AG08395 (cell line): ENCODE results near the gene COL24A1.
"Not testable (repeated sequence)": the region's sequence is repeated elsewhere in the genome, so short reads cannot be mapped to it uniquely, and the experiment has no call there.

Experiments
- DNase-seq: peaks from one replicate; pipeline ENCODE4 v3.0.0; 2012; ENCODE audit warnings: mixed read lengths, low spot score

Gene COL24A1

DNA sequence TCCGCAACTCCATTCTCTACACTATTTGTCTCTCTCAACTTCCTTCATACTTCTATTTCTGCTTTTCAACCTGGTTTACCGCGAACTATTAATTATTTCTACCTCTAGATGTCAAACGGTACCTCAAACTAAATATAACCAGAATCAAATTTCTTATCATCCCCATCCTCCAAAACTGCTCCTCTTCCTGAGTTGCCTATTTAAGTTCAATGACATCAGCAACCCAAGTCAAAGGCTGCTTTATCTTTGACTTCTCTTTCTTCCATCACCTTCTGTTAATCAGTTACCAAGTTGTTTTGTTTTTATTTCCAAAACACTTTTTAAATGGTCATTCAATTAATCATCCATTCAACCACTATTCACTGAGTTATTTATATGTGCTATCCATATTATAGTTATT, 171.9 kb downstream of the COL24A1 start:
- DNase-seq = no peak

DNA sequence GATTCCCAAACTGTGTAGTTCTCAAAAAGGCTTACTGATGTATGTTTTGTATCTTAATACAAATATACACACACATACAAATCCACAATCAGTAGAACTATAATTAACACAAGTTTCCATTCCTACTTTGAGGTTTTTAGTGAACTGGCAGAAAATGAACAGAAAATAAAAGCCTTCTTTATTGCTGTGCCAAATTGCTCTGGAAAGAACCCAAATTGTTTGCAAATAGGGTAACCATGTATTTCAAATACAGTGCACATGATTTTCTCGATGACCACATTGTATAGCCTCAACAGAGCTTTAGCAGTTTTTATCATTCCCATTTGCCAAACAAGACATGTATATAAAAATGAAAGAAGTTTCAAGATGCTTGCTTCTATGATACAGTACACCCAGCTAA, 173.3 kb downstream of the COL24A1 start:
- no peak for DNase-seq

DNA sequence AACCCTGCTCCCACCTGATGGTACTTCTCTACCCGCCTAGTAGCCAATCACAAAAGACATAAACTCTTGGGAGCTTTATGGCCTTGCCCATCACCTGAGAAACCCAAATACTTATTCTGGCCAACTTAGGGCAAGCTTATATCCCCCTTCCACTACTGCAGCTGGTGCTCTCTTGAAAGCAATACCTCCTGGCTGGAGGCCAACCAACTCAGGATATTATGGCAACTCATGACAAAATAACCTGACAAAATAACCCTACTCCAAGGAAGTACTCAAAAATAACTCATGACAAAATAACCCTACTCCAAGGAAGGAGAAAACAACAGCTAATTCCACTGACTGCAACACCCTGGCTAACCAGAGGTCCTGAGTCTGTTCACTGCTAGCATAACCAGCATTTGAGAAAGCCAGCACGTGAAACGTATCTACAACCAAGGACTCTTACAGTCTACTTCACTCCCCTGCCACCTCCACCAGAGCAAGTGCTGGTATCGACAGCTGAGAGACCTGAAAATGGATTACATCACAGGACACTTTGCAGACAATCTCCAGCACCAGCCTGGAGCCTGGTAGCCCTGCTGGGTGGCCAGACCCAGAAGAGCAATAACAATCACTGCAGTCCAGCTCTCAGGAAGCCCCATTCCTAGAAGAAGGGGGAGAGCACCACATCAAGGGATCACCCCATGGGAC, 179.9 kb downstream of the COL24A1 start:
- no peak for DNase-seq

DNA sequence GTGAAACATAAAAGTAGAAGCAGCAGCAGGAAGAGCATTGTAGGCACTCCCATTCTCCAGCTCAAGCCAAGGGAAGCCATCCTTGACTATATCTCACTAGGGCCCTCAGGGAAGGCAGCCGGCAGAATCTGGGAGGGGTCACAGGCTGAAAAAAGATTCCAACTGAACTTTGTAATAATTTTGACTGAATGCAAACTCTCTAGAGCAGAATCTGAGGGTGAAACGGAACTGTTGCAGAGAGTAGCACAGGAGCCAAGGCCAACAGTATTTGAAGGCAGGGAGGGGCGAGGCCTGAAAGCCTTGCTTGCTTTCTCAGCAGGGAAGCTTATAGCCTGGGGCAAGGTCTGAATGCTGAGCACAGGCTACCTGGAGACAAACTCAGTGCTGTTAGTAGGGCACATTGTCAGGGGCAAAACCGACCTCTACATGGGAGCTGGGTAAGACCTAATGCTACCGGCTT, 180.6 kb downstream of the COL24A1 start:
- no peak for DNase-seq

DNA sequence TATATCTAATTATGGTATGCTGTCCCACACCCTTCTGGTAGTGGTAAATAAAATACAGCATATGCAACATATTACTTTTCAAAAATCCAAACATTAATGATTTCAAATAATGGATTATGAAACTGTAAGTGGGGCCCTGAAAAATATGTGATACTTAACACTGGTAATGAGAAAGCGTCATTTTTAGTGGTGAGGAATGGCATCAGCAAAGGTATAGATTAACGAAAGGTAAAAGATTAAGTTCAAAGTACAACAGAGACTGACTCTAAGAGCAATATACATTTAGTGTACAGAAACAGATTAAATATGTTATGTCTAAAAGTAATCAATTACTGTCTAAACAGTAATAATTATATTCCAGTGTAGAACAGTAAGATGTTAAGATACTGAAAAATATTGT, 194.1 kb downstream of the COL24A1 start:
- no peak for DNase-seq

DNA sequence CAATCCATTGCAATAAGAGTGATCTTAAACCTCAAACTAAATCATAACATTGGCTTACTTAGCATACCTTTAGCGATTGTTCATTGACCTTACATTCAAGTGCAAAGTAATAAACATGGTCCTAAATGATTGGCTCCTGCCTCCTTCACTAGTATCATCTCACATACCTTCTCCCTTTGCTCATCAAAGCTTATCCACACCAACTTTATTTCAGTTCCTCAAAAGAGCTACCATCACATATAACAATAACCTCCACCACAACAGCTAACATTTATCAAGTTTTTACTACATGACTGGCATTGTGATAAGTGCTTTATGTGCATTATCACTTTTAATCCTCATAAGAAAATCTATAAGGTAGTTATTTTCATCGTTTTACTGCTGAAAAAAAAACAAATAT, 198.8 kb downstream of the COL24A1 start:
- DNase-seq = no peak

DNA sequence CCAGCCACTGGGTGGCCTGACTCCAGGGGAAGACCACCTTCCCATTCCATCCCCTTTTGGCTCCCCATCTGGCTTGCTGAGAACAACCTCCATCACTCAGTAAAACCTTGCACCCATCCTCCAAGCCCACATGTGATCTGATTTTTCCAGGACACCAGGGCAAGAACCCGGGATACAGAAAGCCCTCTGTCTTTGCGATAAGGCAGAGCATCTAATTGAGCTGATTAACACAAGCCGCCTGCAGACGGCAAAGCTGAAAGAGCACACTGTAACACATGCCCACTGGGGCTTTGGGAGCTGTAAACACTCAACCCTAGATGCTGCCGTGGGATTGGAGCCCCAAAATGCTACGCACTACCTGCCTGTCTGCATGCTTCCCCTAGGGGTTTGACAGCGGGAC, 201.4 kb downstream of the COL24A1 start:
- DNase-seq = not testable (repeated sequence)

DNA sequence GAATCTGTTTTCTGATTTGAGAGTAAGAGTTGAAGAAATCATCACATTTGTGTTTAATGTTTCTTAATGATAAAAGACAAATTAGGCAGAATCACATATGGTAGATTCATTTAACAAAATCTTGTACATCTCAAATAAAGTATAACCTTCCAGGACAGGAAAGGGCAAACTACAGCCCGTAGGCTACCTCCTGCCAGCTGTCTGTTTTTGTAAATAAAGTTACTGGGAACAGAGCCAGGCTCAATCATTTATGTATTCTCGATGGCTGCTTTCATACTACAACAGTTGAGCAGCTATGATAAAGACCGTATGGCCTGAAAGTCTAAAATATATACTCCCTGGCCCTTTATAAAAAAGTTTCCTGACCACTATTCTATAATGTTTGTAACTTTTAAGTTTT, 204.1 kb downstream of the COL24A1 start:
- no peak for DNase-seq

DNA sequence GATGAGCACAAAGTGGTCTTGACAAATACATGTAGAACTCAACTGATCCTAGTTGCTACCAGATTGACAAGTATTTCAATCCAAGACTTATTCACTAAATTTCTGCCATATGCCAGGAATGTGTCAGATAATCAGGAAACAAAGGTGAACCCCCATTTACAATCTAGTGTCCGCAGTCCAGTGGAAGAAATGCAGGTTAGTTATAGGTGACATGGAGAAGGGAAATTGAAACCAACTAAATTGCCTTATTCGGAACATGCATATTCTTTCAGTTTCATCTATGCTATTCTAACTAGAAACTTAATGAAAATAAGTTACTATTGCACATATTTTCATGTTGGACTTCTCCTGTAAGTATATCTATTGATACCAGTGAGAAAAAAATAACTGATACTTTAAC, 209.4 kb downstream of the COL24A1 start:
- DNase-seq = no peak

DNA sequence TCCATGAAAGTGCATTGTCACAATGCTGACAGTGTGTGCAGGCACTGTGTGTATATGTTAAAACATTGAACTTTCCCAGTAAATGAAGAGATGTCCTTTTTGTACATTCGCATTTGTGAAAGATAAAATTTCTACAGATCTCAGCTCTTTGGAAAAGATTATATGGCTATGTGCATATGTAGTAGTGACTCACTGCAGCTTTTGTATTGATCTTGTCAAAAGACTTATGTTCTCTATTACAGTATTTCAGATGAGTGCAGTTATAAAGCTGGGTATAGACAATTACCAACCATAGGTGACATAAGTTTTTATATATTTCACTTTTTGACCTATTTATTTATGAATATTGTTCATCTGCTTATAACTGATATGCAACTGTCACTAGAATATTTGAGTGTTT, 212.6 kb downstream of the COL24A1 start:
- no peak for DNase-seq

DNA sequence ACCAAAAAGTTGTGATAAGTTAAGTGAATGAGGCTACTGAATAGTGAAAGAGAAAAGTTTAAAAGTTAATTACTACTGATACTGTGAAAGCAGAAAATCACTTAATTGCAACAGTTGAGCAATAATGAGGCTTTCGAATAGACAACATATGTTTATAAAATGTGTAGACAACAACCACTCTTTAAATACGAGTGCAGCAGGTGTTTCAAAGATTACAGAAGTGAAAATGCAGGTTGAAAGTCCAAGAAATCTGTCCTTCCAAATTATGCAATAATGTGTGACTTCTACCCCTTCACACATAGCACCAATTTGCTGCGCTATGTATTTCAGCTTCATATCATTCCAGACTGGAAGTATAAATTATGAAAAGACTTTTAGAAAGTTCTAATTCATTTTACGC, 213.0 kb downstream of the COL24A1 start:
- no peak for DNase-seq

DNA sequence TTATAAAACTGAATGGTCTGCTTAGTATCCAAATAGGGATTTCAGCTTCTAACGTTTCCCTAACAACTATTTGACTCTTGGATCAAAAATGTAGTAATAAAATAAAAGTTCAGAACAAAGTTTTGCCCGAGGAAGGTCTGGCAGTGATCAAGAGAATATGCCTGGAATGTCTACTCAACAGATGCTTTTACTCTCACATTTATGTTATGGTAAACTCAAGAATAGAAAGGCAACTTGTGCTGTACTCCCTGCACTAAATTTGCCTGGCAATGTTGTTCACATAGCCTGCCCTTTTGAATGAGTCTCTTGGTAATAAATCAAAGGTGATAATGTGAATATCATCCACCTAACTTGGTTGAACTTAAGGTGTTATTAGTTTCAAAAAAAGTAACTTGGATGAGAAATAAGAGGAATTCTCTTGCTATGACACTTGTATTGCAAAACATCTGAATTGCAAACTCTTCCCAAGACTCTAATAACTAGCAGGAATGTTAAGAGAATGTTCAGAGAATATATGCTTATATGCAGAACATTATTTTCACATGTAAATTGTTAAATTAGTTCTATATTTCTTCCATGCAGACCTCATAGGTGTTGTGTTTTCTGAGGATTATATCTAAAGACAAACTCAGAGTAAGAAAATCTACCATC, 215.8 kb downstream of the COL24A1 start:
- peak; percentile 25 for DNase-seq

DNA sequence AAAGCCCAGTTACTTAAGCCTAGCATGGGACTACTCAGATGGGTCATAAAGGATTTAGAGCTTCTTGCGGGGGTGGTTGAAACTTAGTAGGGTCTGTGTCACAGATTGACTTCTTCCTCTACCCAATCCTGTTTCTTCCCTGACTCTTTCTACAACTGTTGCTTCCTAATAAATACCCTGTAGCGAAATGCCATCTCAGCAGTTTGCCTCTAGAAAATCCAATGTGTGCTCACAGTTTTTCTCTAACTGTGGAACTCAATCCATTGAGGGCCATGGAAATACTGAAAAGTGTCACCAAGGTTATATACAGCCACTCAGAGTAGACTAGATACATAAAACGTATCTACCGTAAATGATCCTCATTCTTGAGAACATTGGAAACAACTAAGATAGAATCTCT, 217.7 kb downstream of the COL24A1 start:
- DNase-seq = no peak

DNA sequence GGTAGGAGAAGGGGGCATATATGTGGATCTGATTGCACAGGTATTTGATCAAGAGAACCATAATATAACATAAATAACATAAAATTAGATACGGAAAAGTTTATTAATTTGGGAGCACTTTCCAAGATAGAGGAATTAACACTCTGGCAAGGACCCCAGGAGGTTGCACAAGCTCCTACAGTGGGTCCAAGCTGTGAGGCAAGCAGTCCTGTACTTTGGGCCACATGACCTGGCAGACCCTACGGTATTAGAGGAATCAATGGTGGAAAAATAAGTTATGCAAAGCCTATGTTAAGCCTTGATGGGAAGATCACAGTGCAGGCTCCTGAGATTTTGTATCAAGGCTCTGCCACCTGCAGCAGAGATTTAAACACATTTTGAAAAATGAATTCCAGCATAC, 220.1 kb downstream of the COL24A1 start:
- DNase-seq = no peak

DNA sequence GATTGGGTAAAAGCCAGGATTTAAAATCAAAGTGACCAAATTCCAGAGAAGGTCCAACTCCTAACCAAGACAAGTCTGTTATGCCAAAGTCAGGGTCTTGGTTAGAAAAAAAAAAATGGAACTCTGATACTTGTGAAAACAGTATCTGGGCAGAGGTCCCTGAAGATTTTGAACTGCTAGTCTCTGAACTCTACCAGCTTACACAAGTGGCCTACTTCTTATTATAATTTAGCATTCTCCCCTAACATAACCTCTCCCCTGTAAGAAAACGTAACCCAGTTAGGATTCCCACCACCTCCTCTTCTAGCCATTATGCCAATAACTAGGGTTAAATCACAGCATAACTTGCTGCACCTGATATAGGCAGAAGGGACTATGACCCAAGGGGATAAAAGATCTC, 220.5 kb downstream of the COL24A1 start:
- DNase-seq = no peak

DNA sequence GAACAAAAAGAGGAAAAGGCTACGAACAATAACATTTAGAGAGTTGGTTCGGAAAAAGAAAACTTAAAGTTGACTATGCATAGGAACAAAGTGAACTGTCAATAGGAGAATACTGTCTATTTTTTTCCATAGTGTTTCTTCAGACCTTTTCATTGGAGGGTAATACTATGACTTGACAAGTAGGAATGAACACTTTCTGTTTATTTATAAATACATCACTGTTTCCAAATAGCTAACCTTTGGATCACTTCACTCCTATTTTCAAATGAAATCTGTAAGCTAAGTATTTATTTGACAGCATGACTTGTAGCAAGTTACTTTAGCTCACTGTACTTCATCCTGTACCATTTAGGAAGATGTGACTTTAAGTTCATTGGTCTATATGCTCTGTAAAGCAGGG, 221.3 kb downstream of the COL24A1 start:
- no peak for DNase-seq

DNA sequence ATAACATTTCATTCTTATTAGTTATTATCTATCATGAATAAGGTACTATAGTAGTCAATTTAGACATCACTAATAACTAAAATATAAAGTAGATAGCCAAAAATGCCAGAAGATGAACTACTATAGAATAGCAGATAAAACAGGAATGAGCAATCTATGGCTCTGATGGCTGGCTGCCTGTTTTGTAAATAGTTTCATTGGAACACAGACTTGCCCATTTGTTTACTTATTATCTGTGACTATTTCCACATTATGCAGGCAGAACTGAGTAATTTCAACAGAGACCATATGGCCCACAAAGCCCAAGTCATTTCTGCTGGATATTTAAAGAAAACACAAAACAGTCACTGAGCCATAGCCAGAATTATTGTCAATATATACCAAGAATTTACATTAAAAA, 222.1 kb downstream of the COL24A1 start:
- DNase-seq = no peak

DNA sequence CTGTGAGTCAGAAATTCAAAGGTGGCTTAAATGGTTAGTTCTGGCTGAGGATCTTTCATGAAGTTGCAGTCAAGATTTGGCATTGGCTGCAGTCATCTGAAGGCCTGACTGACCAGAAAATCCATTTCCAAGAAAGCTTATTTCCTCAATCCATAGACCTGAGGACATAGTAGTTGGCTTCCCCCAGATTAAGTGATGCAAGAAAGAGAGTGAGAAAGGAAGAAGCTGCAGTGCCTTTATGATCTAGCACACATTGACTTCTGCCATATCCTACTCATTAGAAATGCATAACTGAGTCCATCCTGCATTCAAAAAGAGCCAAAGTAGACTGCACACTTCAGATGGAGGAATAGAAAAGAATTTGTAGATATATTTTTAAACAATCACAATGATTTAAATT, 222.6 kb downstream of the COL24A1 start:
- no peak for DNase-seq

DNA sequence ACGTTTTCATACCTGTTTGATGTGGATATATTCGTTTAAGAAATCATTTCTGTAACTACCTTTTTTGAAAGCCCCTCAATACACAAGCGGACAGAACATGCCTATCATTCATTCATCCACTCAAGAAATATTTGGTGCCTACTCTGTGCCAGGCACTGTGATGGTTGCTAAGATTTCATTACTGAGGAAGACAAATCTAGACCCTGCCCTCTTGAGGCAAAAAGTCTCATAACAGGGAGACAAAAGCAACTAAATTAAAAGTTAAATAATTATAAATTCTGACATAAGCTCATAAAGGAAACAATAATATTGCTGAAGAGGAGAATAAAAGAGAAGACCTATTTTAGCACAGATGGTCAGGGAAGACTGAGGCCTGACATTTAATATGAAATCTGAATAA, 244.8 kb downstream of the COL24A1 start:
- DNase-seq = peak; percentile 11

DNA sequence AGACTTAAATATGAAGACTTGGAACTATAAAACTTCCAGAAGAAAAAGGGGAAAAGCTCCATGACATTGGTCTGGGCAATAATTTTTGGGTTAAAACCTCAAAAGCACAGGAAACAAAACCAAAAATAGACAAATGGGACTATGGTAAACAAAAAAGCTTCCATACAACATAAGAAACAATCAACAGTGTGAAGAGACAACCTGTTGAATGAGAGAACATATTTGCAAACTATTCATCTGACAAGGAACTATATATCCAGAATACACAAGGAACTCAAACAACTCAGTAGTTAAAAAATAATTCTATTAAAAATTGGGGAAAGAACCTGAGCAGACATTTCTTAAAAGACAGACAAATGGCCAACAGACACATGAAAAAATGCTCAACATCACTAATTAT, 255.7 kb downstream of the COL24A1 start:
- no peak for DNase-seq

DNA sequence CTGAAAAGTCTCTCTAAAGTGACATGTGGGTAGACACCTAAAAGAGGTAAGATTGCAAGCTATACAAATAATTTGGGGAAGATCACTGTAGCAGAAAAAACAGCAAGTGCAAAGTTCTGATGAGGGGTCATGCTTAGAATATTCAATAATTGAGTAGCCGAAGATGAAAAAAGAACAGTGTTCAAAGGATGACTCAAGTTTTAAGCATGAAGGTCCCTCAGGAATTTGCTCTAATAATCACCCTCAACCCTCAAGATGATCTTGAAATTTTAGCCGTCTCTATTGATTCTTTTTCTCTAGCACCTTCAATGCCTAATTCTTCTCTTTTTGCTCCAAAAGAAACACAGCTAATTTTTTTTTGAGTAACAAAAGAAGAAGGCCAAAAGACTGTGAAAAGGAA, 257.7 kb downstream of the COL24A1 start:
- DNase-seq = no peak

DNA sequence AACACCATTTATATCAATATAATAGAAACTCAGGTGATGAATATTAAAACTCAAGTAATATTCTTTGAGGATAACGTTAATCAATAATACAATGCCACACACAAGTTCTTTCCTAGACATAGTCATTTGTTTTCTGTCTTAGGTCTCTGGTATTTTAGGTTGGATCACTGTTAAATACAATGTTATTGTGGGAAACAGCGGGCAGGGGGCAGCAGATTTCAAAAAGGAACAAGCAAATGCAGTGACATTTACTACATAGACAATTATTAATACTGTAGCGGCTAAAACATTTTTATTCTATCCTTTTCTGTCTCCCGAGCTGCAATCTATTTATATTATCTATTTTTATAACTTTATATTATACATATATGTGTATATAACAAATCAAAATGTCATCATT, 261.9 kb downstream of the COL24A1 start:
- peak; percentile 48 for DNase-seq

DNA sequence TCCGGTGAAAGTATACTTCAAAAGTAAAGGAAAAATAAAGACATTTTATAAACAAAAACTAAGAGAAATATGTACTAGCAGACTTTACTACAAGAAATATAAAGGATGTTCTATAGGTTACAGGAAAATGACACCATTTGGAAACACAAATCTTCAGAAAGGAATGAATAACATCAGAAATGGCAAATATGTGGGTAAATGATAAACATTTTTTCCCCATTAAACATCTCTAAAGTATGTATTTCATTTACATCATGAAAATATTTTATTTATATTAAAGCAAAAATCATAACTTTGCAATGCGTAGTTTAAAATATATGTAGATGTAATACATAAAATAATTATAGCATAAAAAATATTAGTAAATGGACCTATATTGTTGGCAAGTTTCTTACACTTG, 264.2 kb downstream of the COL24A1 start:
- DNase-seq = no peak

DNA sequence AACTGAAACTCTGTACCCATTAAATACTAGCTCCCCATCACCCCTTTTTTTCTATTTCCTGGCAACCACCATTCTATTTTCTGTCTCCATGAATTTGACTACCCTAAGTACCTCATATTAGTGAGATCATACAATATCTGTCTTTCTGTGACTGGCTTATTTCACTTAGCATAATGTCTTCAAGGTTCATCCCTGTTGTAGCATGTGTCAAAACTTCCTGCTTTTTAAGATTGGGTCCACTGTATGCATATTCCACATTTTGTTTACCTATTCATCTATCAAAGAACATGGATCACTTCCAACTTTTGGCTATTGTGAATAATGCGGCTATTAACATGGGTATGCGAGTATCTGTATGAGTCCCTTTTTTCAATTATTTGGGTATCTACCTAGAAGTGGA, 266.7 kb downstream of the COL24A1 start:
- DNase-seq = no peak
